ENCODE measurements around the gene MOSMO.
"Not testable (repeated sequence)": the region's sequence is repeated elsewhere in the genome, so short reads cannot be mapped to it uniquely, and the experiment has no call there.

GRCh38 chr16:22111629-22112028 lies 103.7 kb downstream of the MOSMO start:
- not testable (repeated sequence) for TF ChIP-seq POLR2A (IDR thresholded peaks at IDR 0.05; ENCODE audit: borderline replicate concordance, extremely low read depth, insufficient read depth, insufficient read length); SP1 (IDR thresholded peaks at IDR 0.05; ENCODE audit: low read depth); RAD21 (IDR thresholded peaks at IDR 0.05; ENCODE audit: low read depth); EZH2 (IDR thresholded peaks at IDR 0.05); POLR2AphosphoS5 (IDR thresholded peaks at IDR 0.05; ENCODE audit: low read depth, low read length)
- TF ChIP-seq, protein P1, sequence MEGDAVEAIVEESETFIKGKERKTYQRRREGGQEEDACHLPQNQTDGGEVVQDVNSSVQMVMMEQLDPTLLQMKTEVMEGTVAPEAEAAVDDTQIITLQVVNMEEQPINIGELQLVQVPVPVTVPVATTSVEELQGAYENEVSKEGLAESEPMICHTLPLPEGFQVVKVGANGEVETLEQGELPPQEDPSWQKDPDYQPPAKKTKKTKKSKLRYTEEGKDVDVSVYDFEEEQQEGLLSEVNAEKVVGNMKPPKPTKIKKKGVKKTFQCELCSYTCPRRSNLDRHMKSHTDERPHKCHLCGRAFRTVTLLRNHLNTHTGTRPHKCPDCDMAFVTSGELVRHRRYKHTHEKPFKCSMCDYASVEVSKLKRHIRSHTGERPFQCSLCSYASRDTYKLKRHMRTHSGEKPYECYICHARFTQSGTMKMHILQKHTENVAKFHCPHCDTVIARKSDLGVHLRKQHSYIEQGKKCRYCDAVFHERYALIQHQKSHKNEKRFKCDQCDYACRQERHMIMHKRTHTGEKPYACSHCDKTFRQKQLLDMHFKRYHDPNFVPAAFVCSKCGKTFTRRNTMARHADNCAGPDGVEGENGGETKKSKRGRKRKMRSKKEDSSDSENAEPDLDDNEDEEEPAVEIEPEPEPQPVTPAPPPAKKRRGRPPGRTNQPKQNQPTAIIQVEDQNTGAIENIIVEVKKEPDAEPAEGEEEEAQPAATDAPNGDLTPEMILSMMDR (IDR thresholded peaks at IDR 0.05 in 2 of 3, conservative IDR thresholded peaks at IDR 0.05 in 1 of 3; ENCODE audit: borderline replicate concordance in 1 of 3, insufficient read depth in 1 of 3, low read depth in 2 of 3, low read length in 2 of 3): not testable (repeated sequence)
- TF ChIP-seq, protein P2, sequence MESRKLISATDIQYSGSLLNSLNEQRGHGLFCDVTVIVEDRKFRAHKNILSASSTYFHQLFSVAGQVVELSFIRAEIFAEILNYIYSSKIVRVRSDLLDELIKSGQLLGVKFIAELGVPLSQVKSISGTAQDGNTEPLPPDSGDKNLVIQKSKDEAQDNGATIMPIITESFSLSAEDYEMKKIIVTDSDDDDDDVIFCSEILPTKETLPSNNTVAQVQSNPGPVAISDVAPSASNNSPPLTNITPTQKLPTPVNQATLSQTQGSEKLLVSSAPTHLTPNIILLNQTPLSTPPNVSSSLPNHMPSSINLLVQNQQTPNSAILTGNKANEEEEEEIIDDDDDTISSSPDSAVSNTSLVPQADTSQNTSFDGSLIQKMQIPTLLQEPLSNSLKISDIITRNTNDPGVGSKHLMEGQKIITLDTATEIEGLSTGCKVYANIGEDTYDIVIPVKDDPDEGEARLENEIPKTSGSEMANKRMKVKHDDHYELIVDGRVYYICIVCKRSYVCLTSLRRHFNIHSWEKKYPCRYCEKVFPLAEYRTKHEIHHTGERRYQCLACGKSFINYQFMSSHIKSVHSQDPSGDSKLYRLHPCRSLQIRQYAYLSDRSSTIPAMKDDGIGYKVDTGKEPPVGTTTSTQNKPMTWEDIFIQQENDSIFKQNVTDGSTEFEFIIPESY (IDR thresholded peaks at IDR 0.05; ENCODE audit: extremely low read depth, insufficient replicate concordance, low read length): not testable (repeated sequence)
